Endothelial cell of umbilical vein (primary cell): ENCODE results near the gene TPCN1.

Experiments
- JUN ChIP-seq: IDR thresholded peaks from 2 replicates; pipeline ENCODE4 v1.6.1; 2011; ENCODE audit warnings: borderline replicate concordance, low read depth; ENCODE audit not compliant: insufficient read length, insufficient read depth
- POLR2A ChIP-seq: IDR thresholded peaks from 2 replicates; pipeline ENCODE4 v1.6.1; 2012; ENCODE audit warnings: low read depth, mild to moderate bottlenecking, control low read depth, low read length
- TF ChIP-seq, protein P1 (sequence below), 2 donors: IDR thresholded peaks; 1 replicate in 1 of 2; 2 replicates in 1 of 2; pipeline ENCODE4 v1.5.1; 2011; ENCODE audit warnings: low read length in 2 of 2, mild to moderate bottlenecking in 2 of 2, moderate library complexity in 2 of 2, control low read depth in 1 of 2, inconsistent platforms in 1 of 2, low read depth in 1 of 2; ENCODE audit not compliant: insufficient read depth in 1 of 2; ENCODE audit errors: extremely low read depth in 1 of 2
- TF ChIP-seq, protein P2 (sequence below): IDR thresholded peaks from 2 replicates; pipeline ENCODE4 v1.6.1; 2011; ENCODE audit not compliant: insufficient read depth, insufficient read length

DNA sequence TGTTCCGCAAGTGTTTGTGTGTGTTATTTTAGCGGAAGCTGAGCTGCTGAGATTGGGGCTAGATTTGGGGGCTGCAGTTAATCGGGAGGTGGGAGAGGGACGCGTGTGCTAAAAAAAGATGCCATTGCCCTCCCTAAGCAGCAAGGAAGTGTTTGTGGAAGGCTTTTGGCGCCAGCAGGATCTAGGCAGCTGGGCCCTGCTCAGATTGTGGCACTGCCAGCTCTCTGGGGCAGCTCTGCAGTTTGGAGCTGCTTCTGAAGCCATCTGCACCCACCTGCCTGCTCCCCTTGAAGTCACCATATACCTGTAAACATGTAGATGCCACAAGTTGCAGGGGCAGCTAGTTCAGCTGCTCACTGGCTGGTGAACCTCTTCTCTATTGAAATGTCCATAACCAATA is 28.8 kb downstream of the TPCN1 start:
- TF ChIP-seq, protein P1, sequence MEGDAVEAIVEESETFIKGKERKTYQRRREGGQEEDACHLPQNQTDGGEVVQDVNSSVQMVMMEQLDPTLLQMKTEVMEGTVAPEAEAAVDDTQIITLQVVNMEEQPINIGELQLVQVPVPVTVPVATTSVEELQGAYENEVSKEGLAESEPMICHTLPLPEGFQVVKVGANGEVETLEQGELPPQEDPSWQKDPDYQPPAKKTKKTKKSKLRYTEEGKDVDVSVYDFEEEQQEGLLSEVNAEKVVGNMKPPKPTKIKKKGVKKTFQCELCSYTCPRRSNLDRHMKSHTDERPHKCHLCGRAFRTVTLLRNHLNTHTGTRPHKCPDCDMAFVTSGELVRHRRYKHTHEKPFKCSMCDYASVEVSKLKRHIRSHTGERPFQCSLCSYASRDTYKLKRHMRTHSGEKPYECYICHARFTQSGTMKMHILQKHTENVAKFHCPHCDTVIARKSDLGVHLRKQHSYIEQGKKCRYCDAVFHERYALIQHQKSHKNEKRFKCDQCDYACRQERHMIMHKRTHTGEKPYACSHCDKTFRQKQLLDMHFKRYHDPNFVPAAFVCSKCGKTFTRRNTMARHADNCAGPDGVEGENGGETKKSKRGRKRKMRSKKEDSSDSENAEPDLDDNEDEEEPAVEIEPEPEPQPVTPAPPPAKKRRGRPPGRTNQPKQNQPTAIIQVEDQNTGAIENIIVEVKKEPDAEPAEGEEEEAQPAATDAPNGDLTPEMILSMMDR (IDR thresholded peaks at IDR 0.05; ENCODE audit: extremely low read depth in 1 of 2, insufficient read depth in 1 of 2, low read depth in 1 of 2, low read length in 2 of 2): no peak
- TF ChIP-seq POLR2A: no peak
- no peak for TF ChIP-seq JUN
- TF ChIP-seq, protein P2, sequence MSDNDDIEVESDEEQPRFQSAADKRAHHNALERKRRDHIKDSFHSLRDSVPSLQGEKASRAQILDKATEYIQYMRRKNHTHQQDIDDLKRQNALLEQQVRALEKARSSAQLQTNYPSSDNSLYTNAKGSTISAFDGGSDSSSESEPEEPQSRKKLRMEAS: no peak
